GM19468 (cell line): ENCODE measurements around the gene ZNF557.

Experiments
- ATAC-seq: cut with Tn5 transposase; IDR thresholded peaks from one replicate; pipeline ENCODE4 v1.9.1; 2021; ENCODE audit warnings: mild to moderate bottlenecking, moderate library complexity, moderate number of reproducible peaks; ENCODE audit not compliant: unreplicated experiment; ENCODE audit errors: extremely low read depth

The ZNF557 gene

GRCh38 chr19:7120499-7120898 is 51.0 kb downstream of the ZNF557 start:
- no peak for ATAC-seq

- ATAC-seq = no peak
Observed at GRCh38 chr19:7122701-7123100, 53.2 kb downstream of the ZNF557 start.

- no peak for ATAC-seq
Observed at GRCh38 chr19:7124782-7125181, 55.3 kb downstream of the ZNF557 start.

GRCh38 chr19:7125221-7125620 is 55.7 kb downstream of the ZNF557 start:
- no peak for ATAC-seq

- ATAC-seq = no peak
Observed at GRCh38 chr19:7126132-7126531, 56.6 kb downstream of the ZNF557 start.

- ATAC-seq = no peak
Observed at GRCh38 chr19:7130043-7130442, 60.5 kb downstream of the ZNF557 start.

- no peak for ATAC-seq
Observed at GRCh38 chr19:7132054-7132453, 62.6 kb downstream of the ZNF557 start.

GRCh38 chr19:7137120-7137519 is 67.6 kb downstream of the ZNF557 start:
- ATAC-seq = no peak
